Pulmonary artery endothelial cell (primary cell): ENCODE results near the gene NABP1. TPM values are rescaled to one million over a fixed set of nuclear protein-coding genes. Genes with fewer than 3 reads are reported as not detected.
A peak's percentile ranks its signal among the peaks of the same experiment; 100 is the strongest.

ENCODE experiments used
- DNase-seq: peaks from one replicate; pipeline ENCODE4 v3.0.0-alpha.2; 2011; ENCODE audit warnings: low read depth, low spot score
- total RNA-seq: library from RNA; depleted of rRNA; stranded (reverse); fragments of >200 nt; gene quantifications from 2 replicates; pipeline ENCODE4 v1.2.3, GENCODE V29; 2014

Gene NABP1
- total RNA-seq, 1 donor from 2014 or later: 40.8 TPM

- no peak for DNase-seq
These were observed 2.7 kb downstream of the NABP1 start for GRCh38 chr2:191680639-191681038.

- no peak for DNase-seq
These were observed 4.2 kb downstream of the NABP1 start for GRCh38 chr2:191682126-191682525.

- DNase-seq: no peak
These were observed 8.1 kb downstream of the NABP1 start for GRCh38 chr2:191686066-191686465.

GRCh38 chr2:191686729-191687128 is 8.8 kb downstream of the NABP1 start:
- no peak for DNase-seq

- no peak for DNase-seq
These were observed 9.9 kb downstream of the NABP1 start for GRCh38 chr2:191687867-191688266.

- DNase-seq: peak; percentile 45
These were observed 11.2 kb downstream of the NABP1 start for GRCh38 chr2:191688934-191689695.

- DNase-seq: no peak
These were observed 12.4 kb downstream of the NABP1 start for GRCh38 chr2:191690327-191690726.

- DNase-seq: peak; percentile 64
These were observed 13.2 kb downstream of the NABP1 start for GRCh38 chr2:191691016-191691735.

- DNase-seq: no peak
These were observed 14.0 kb downstream of the NABP1 start for GRCh38 chr2:191691898-191692297.

GRCh38 chr2:191692502-191693115 is 14.7 kb downstream of the NABP1 start:
- DNase-seq: no peak

- no peak for DNase-seq
These were observed 15.2 kb downstream of the NABP1 start for GRCh38 chr2:191693166-191693565.

- DNase-seq: no peak
These were observed 15.8 kb downstream of the NABP1 start for GRCh38 chr2:191693778-191694177.

- DNase-seq: peak; percentile 5
These were observed 18.1 kb downstream of the NABP1 start for GRCh38 chr2:191696001-191696400.

- no peak for DNase-seq
These were observed 19.0 kb downstream of the NABP1 start for GRCh38 chr2:191696966-191697365.

- DNase-seq: no peak
These were observed 19.9 kb downstream of the NABP1 start for GRCh38 chr2:191697870-191698269.

GRCh38 chr2:191699341-191699945 is 21.5 kb downstream of the NABP1 start:
- DNase-seq: no peak

GRCh38 chr2:191701029-191701428 is 23.1 kb downstream of the NABP1 start:
- DNase-seq: no peak

- DNase-seq: no peak
These were observed 23.8 kb downstream of the NABP1 start for GRCh38 chr2:191701696-191702095.

GRCh38 chr2:191703079-191703725 is 25.3 kb downstream of the NABP1 start:
- no peak for DNase-seq

GRCh38 chr2:191705084-191705483 is 27.1 kb downstream of the NABP1 start:
- no peak for DNase-seq

- no peak for DNase-seq
These were observed 27.8 kb downstream of the NABP1 start for GRCh38 chr2:191705701-191706100.

GRCh38 chr2:191706791-191707190 is 28.9 kb downstream of the NABP1 start:
- no peak for DNase-seq
